Measurements from ENCODE around the gene EPHB1. TPM values are rescaled to one million over a fixed set of nuclear protein-coding genes. Genes with fewer than 3 reads are reported as not detected.
"Not testable (repeated sequence)": the region's sequence is repeated elsewhere in the genome, so short reads cannot be mapped to it uniquely, and the experiment has no call there.

EPHB1 gene
- total RNA-seq, 4 donors from 2014 or later = 2.6 to 5.3 (median 3.1) TPM; not detected in 1

- Histone ChIP-seq H3K36me3 (no peaks in the 10 kb centered on the region), H3K27me3 (no peaks in the 10 kb centered on the region), H3K9me3 (no peaks in the 10 kb centered on the region), H3K27ac (no peak overlapping the region), H3K4me1 (no peaks in the 10 kb centered on the region), H3K4me3 (no peak overlapping the region)
- no peak for TF ChIP-seq CTCF (IDR thresholded peaks at IDR 0.05)
- TF ChIP-seq POLR2A (IDR thresholded peaks at IDR 0.05) = no peak
- DNase-seq = no peak
- intact Hi-C loops (cut with DNase I; ENCODE audit: low total_unique reads) = no loop called here
Observed at GRCh38 chr3:134776518-134776917, 18.5 kb upstream of the EPHB1 start.

DNA sequence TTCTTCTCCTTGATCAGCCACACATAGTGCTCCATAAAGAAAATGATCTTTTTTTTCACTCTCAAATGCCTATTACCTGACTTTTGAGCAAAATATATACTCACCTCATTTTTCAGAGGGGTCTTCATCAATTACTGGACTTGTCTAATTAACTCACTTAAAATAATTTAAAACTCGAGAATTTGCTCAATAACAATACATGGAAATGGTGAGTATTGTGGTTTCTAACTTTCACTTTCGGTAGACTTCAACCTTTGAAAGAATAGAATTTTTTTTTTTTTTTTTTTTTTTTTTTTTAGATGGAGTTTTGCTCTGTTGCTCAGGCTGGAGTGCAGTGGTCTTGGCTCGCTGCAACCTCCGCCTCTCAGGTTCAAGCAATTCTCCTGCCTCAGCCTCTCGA, 17.7 kb upstream of the EPHB1 start:
- Histone ChIP-seq H3K27ac (no peak overlapping the region), H3K4me1 (no peaks in the 10 kb centered on the region), H3K27me3 (no peaks in the 10 kb centered on the region), H3K36me3 (no peaks in the 10 kb centered on the region), H3K9me3 (no peaks in the 10 kb centered on the region), H3K4me3 (no peak overlapping the region)
- intact Hi-C loops (cut with DNase I; ENCODE audit: low total_unique reads) = no loop called here
- no peak for DNase-seq
- TF ChIP-seq CTCF (IDR thresholded peaks at IDR 0.05) = no peak
- no peak for TF ChIP-seq POLR2A (IDR thresholded peaks at IDR 0.05)

DNA sequence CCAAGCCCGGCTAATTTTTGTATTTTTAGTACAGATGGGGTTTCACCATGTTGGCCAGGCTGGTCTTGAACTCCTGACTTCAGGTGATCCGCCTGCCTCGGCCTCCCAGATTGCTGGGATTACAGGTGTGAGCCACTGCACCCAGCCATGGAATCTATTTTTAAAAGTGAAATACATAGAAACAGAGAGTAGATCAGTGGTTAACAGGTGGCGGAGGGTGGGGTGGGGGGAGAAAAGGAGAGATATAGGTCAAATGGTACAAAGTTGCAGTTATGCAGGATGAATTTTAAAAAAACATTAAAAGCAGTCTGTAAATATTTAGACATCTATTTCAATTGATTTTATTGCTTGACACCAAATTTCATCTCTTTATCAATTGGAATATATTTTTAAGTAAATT, 6.8 kb upstream of the EPHB1 start:
- intact Hi-C loops (cut with DNase I; ENCODE audit: low total_unique reads); H3K4me1 ChIP-seq; H3K27me3 ChIP-seq; H3K4me3 ChIP-seq; H3K36me3 ChIP-seq; H3K27ac ChIP-seq; H3K9me3 ChIP-seq; DNase-seq: not testable (repeated sequence)

GRCh38 chr3:134790065-134790464, 5.0 kb upstream of the EPHB1 start:
- no peak for DNase-seq
- no peaks in the 10 kb centered on the region for H3K27me3 ChIP-seq
- no peak overlapping the region for H3K27ac ChIP-seq
- H3K36me3 ChIP-seq = no peaks in the 10 kb centered on the region
- intact Hi-C loops (cut with DNase I; ENCODE audit: low total_unique reads) = no loop called here
- H3K9me3 ChIP-seq = no peaks in the 10 kb centered on the region
- no peak for TF ChIP-seq CTCF (IDR thresholded peaks at IDR 0.05)
- TF ChIP-seq POLR2A (IDR thresholded peaks at IDR 0.05) = no peak
- no peak overlapping the region for H3K4me3 ChIP-seq
- no peaks in the 10 kb centered on the region for H3K4me1 ChIP-seq

- H3K27me3 ChIP-seq = no peaks in the 10 kb centered on the region
- peaks cover 0 to 14% of the 10 kb centered on the region in 2 donors for H3K4me1 ChIP-seq
- TF ChIP-seq POLR2A (IDR thresholded peaks at IDR 0.05) = no peak
- TF ChIP-seq CTCF (IDR thresholded peaks at IDR 0.05) = no peak
- no peaks in the 10 kb centered on the region for H3K9me3 ChIP-seq
- intact Hi-C loops (cut with DNase I; ENCODE audit: low total_unique reads) = no loop called here
- H3K4me3 ChIP-seq = no peak overlapping the region
- H3K27ac ChIP-seq = no peak overlapping the region
- no peaks in the 10 kb centered on the region for H3K36me3 ChIP-seq
- DNase-seq = no peak
Observed at GRCh38 chr3:134791992-134792391, 3.1 kb upstream of the EPHB1 start.

DNA sequence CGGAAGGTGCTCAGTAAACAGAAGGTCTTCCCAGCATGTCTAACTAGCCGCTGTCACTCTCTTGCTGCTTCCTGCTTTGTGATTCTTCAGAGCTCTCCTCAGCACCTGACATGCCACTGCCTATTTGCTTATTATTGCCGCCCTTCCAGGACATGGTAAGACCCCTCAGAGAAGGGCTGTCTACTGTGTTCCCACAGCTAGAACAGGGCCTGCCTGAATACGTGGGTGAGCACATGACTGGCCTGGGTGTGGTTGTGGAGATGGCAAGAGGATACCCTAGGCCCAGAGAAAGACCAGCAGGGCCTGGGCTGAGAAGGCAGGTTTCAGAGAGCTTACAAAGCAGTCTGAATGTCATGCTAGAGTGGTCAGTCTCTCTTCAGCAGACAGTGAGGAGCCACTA, 2.4 kb upstream of the EPHB1 start:
- Histone ChIP-seq H3K9me3 (no peaks in the 10 kb centered on the region), H3K27ac (no peak overlapping the region), H3K27me3 (no peaks in the 10 kb centered on the region), H3K36me3 (no peaks in the 10 kb centered on the region), H3K4me1 (peaks cover 0 to 17% of the 10 kb centered on the region in 2 donors), H3K4me3 (no peak overlapping the region)
- TF ChIP-seq CTCF (IDR thresholded peaks at IDR 0.05) (no peak), POLR2A (IDR thresholded peaks at IDR 0.05) (no peak)
- intact Hi-C loops (cut with DNase I; ENCODE audit: low total_unique reads) = no loop called here
- DNase-seq = no peak

Measured in uterus (tissue), 4 donors.